ENCODE data around the gene CDC25B. TPM values are rescaled to one million over a fixed set of nuclear protein-coding genes. Genes with fewer than 3 reads are reported as not detected.

CDC25B gene
- total and polyA plus RNA-seq, 2 donors (not counting 3 experiments of a cell fraction or from before 2014, with no cell fraction given) = 46.7 to 76.5 TPM

DNA sequence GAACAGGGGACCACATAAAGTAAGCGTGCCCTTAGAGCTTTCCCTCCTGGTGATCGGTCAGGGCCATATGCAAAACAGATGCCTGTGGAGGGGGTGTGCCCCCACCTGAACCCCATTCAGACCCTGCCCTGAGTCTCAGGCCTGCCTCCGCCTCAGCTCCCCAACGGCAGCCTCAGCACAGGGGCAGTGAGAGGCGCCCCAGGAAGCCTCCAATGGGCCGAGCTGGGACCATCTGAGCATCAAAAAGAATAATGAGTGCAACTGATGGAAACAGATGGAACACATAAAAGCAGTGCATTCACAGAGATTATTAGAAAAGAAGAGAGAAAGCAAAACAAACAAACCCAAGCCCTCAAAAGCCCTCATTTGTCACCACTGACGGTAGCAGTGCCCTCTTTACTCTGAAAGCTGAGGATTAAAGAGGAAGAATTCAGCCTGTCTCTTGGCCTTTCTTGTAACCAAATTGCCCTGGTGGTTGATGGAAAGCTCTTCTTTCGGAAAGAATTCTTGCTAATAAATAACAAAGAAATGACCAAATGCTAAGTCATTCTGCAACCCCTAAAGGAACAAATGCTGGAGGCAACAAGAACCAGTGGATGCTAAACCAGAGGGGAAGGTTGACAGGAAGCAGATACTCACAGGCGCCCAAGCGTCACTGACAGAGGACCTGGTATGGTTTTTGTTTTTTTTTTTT lies 35.3 kb upstream of the CDC25B start:
- Histone ChIP-seq H3K9me1 (replicated peaks; ENCODE audit: control insufficient read depth, extremely low read depth, insufficient read depth, low read length) (no peaks in the 10 kb centered on the region), H3K27me3 (ENCODE audit: control insufficient read depth in 2 of 2, insufficient read depth in 2 of 2, low read length in 2 of 2) (no peaks in the 10 kb centered on the region), H4K20me1 (replicated peaks; ENCODE audit: control insufficient read depth, extremely low read depth, insufficient read depth, low read length) (no peaks in the 10 kb centered on the region), H3K4me3 (replicated peaks in 1 of 3; ENCODE audit: insufficient read depth in 1 of 3, low read depth in 1 of 3, low read length in 3 of 3) (no peak overlapping the region), H3K27ac (ENCODE audit: insufficient read depth, low read depth, low read length) (no peak overlapping the region), H3K4me2 (ENCODE audit: insufficient read depth, low read length) (no peak overlapping the region), H3K36me3 (ENCODE audit: control insufficient read depth in 2 of 2, extremely low read depth in 1 of 2, insufficient read depth in 2 of 2, low read length in 2 of 2) (peaks cover 0 to 3% of the 10 kb centered on the region in 2 experiments), H3K9ac (replicated peaks; ENCODE audit: extremely low read depth, insufficient read depth, low read length) (no peak overlapping the region), H3K4me1 (ENCODE audit: control insufficient read depth, extremely low read depth, insufficient read depth, low read length) (peaks cover under 1% of the 10 kb centered on the region), H3K79me2 (ENCODE audit: control insufficient read depth, insufficient read depth, low read length) (peaks cover under 1% of the 10 kb centered on the region), H3K9me3 (replicated peaks; ENCODE audit: control insufficient read depth, insufficient read depth, low read length) (no peaks in the 10 kb centered on the region), H2AFZ (ENCODE audit: low read depth, low read length) (no peak overlapping the region)
- dilution Hi-C loops (cut with MboI; ENCODE audit: extremely low pct_ligation_motif_present, low sequenced_read_pairs) = no loop called here
- ChIA-PET CTCF (interaction anchor here (1.0 to 1.7 kb wide), 4 partner anchors 8 to 50 kb away, joined by 3 to 8 read pairs (median 4); no protein-coding TSS in a partner anchor), POLR2A (no interaction called here)
- TF ChIP-seq JUN (IDR thresholded peaks at IDR 0.05; ENCODE audit: borderline replicate concordance, insufficient read depth, insufficient read length, low read depth) (no peak), POLR2AphosphoS5 (IDR thresholded peaks at IDR 0.05; ENCODE audit: insufficient read depth, low read depth, low read length) (no peak), FOS (IDR thresholded peaks at IDR 0.05; ENCODE audit: borderline replicate concordance, insufficient read depth, low read length) (no peak), MYC (IDR thresholded peaks at IDR 0.05; ENCODE audit: low read depth, low read length) (no peak), POLR2A (IDR thresholded peaks at IDR 0.05; ENCODE audit: low read depth, low read length) (no peak), EZH2 (IDR thresholded peaks at IDR 0.05; ENCODE audit: borderline replicate concordance, low read depth, low read length, severe bottlenecking) (no peak), GATA2 (IDR thresholded peaks at IDR 0.05; ENCODE audit: insufficient read depth, insufficient read length, low read depth, low read length) (no peak)
- TF ChIP-seq, protein P1, sequence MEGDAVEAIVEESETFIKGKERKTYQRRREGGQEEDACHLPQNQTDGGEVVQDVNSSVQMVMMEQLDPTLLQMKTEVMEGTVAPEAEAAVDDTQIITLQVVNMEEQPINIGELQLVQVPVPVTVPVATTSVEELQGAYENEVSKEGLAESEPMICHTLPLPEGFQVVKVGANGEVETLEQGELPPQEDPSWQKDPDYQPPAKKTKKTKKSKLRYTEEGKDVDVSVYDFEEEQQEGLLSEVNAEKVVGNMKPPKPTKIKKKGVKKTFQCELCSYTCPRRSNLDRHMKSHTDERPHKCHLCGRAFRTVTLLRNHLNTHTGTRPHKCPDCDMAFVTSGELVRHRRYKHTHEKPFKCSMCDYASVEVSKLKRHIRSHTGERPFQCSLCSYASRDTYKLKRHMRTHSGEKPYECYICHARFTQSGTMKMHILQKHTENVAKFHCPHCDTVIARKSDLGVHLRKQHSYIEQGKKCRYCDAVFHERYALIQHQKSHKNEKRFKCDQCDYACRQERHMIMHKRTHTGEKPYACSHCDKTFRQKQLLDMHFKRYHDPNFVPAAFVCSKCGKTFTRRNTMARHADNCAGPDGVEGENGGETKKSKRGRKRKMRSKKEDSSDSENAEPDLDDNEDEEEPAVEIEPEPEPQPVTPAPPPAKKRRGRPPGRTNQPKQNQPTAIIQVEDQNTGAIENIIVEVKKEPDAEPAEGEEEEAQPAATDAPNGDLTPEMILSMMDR (IDR thresholded peaks at IDR 0.05; ENCODE audit: extremely low read depth in 1 of 2, insufficient read depth in 1 of 2, low read depth in 1 of 2, low read length in 2 of 2) = no peak
- TF ChIP-seq, protein P2, sequence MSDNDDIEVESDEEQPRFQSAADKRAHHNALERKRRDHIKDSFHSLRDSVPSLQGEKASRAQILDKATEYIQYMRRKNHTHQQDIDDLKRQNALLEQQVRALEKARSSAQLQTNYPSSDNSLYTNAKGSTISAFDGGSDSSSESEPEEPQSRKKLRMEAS (IDR thresholded peaks at IDR 0.05; ENCODE audit: insufficient read depth, insufficient read length) = no peak
- DNase-seq (ENCODE audit: low read depth, low spot score) (no peak), FAIRE-seq (no peak)
- no TSS peak for BruUV-seq (replicated peaks)
- intact Hi-C loops (cut with micrococcal nuclease) = no loop called here
